ENCODE data around the gene HNRNPUL2. TPM values are rescaled to one million over a fixed set of nuclear protein-coding genes. Genes with fewer than 3 reads are reported as not detected.

Gene HNRNPUL2
- total RNA-seq, 1 donor from 2014 or later: 30.9 TPM

DNA sequence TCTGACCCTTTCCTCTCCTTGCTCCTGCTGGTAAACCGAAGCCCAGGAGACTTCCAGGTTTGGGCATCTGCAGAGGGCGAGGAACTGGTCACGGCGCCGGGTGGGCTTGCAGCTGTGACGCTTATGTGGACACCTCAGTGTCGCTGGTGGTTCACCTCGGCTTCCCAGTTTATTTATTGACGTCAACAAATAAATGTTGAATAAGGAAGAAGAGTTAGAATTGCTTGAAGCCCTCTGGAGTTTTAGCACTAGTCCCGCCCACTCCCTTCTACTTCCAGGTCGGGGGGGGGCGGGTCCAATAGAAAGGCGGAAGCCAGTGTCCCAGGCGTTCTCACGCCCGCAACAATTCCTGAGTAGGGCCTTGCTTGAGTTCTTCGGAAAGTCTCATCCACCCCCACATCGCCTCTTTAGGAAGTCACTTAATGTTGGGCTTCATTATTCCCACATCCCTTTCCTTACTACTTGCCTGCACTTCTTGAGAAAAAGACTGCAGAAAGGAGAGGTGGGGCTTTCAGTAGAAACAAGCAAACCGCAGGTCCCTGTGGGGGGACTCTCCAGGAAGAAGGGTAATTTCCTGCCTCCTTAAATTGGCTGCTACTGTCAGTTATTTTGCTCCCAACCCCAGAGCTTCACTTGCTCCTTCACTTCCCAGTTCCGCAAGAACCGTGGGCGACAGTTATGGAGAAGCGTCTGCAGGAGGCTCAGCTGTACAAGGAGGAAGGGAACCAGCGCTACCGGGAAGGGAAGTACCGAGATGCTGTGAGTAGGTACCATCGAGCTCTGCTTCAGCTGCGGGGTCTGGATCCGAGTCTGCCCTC lies 1.1 kb upstream of the HNRNPUL2 start, which contains the start of gene TTC9C:
TTC9C (plus strand) TSS at position 316 of the 818 bp plus-strand sequence; CDS start at position 679, 363 bp downstream.
- H3K27me3 ChIP-seq: no peaks in the 10 kb centered on the region
- H3K36me3 Mint-ChIP-seq: peaks cover 21% of the 10 kb centered on the region
- H2AFZ ChIP-seq (replicated peaks): peak within 1 kb of the TSS; percentile 96
- H3K4me1 Mint-ChIP-seq: peaks cover 44% of the 10 kb centered on the region
- no peaks in the 10 kb centered on the region for H3K9me3 ChIP-seq (ENCODE audit: low read depth)
- peak within 1 kb of the TSS; percentile 99 for H3K27ac Mint-ChIP-seq
- H4K20me1 ChIP-seq (ENCODE audit: low read depth): peaks cover 39% of the 10 kb centered on the region
- peaks cover 85% of the 10 kb centered on the region for H3K79me2 ChIP-seq (ENCODE audit: low read depth)
- peaks cover 18% of the 10 kb centered on the region for H3K4me1 ChIP-seq
- H3K4me2 ChIP-seq: peak within 1 kb of the TSS; percentile 95
- H3K36me3 ChIP-seq: peaks cover 10% of the 10 kb centered on the region
- peaks cover 10% of the 10 kb centered on the region for H3K27me3 Mint-ChIP-seq (ENCODE audit: insufficient read depth, low read depth)
- H3F3A ChIP-seq (ENCODE audit: low read depth): peaks cover 42% of the 10 kb centered on the region
- peak; percentile 93 for DNase-seq (ENCODE audit: low spot score)
- peak within 1 kb of the TSS; percentile 93 for H3K4me3 Mint-ChIP-seq
- H3K9ac ChIP-seq: peak within 1 kb of the TSS; percentile 87
- H3K4me3 ChIP-seq: peak within 1 kb of the TSS; percentile 79
- peak within 1 kb of the TSS; percentile 98 for H3K27ac ChIP-seq
- H3K9me3 Mint-ChIP-seq: no peaks in the 10 kb centered on the region
- TF ChIP-seq EZH2phosphoT487 (IDR thresholded peaks at IDR 0.05) (no peak), EZH2 (IDR thresholded peaks at IDR 0.05) (no peak)
- TF ChIP-seq, protein P1, sequence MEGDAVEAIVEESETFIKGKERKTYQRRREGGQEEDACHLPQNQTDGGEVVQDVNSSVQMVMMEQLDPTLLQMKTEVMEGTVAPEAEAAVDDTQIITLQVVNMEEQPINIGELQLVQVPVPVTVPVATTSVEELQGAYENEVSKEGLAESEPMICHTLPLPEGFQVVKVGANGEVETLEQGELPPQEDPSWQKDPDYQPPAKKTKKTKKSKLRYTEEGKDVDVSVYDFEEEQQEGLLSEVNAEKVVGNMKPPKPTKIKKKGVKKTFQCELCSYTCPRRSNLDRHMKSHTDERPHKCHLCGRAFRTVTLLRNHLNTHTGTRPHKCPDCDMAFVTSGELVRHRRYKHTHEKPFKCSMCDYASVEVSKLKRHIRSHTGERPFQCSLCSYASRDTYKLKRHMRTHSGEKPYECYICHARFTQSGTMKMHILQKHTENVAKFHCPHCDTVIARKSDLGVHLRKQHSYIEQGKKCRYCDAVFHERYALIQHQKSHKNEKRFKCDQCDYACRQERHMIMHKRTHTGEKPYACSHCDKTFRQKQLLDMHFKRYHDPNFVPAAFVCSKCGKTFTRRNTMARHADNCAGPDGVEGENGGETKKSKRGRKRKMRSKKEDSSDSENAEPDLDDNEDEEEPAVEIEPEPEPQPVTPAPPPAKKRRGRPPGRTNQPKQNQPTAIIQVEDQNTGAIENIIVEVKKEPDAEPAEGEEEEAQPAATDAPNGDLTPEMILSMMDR (IDR thresholded peaks at IDR 0.05): no peak

DNA sequence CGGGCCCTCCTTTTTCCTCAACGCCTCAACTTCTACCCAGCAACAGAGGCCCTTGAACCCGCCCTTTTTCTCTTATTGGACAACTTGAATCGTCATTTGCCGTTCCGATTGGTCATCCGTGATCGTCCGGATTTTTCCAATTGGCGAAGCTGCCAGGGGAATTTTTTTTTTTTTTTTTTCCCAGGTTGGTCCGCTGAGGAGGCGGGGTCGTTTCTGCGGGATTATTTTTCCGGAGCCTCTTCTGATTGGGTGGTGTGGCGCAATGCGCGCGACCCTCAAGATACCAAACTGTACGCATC lies 564 bp upstream of the HNRNPUL2 start:
- H3K27me3 Mint-ChIP-seq (ENCODE audit: insufficient read depth, low read depth): peaks cover 12% of the 10 kb centered on the region
- H3K9me3 Mint-ChIP-seq: no peaks in the 10 kb centered on the region
- H3K4me1 Mint-ChIP-seq: peaks cover 45% of the 10 kb centered on the region
- H3K27ac Mint-ChIP-seq: peak overlapping the region; percentile 99
- Histone ChIP-seq H4K20me1 (ENCODE audit: low read depth) (peaks cover 44% of the 10 kb centered on the region), H3K9me3 (ENCODE audit: low read depth) (no peaks in the 10 kb centered on the region), H3F3A (ENCODE audit: low read depth) (peaks cover 48% of the 10 kb centered on the region), H3K79me2 (ENCODE audit: low read depth) (peaks cover 86% of the 10 kb centered on the region), H3K27me3 (no peaks in the 10 kb centered on the region), H3K9ac (no peak overlapping the region), H3K4me1 (peaks cover 18% of the 10 kb centered on the region), H3K4me2 (peak overlapping the region; percentile 95), H3K36me3 (peaks cover 12% of the 10 kb centered on the region), H2AFZ (replicated peaks) (peak overlapping the region; percentile 96), H3K27ac (peak overlapping the region; percentile 98), H3K4me3 (peak overlapping the region; percentile 79)
- peaks cover 21% of the 10 kb centered on the region for H3K36me3 Mint-ChIP-seq
- no peak for TF ChIP-seq EZH2 (IDR thresholded peaks at IDR 0.05)
- no peak for TF ChIP-seq EZH2phosphoT487 (IDR thresholded peaks at IDR 0.05)
- TF ChIP-seq, protein P1 (IDR thresholded peaks at IDR 0.05): no peak
- H3K4me3 Mint-ChIP-seq: peak overlapping the region; percentile 93
- DNase-seq (ENCODE audit: low spot score): peak; percentile 98

DNA sequence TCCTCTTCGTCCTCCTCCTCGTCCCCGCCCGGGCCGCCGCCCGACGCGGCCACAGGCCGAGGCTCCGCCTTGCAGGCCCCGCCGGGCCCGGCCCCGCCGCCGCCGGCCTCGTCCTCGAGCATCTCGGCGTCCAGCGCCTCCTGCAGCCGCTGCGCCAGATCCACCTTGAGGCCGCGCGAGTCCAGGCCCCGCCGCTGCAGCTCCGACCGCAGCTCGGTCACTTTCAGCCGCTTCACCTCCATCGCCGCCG lies 417 bp downstream of the HNRNPUL2 start:
- Histone ChIP-seq H3K27ac (peak overlapping the region; percentile 96), H3K4me2 (peak overlapping the region; percentile 95), H3K27me3 (no peaks in the 10 kb centered on the region), H3K4me3 (peak overlapping the region; percentile 79), H3K4me1 (peaks cover 18% of the 10 kb centered on the region), H2AFZ (replicated peaks) (no peak overlapping the region), H3K9me3 (ENCODE audit: low read depth) (no peaks in the 10 kb centered on the region), H3K9ac (peak overlapping the region; percentile 85), H3K79me2 (ENCODE audit: low read depth) (peaks cover 86% of the 10 kb centered on the region), H4K20me1 (ENCODE audit: low read depth) (peaks cover 54% of the 10 kb centered on the region), H3K36me3 (peaks cover 21% of the 10 kb centered on the region), H3F3A (ENCODE audit: low read depth) (peaks cover 58% of the 10 kb centered on the region)
- Mint-ChIP-seq H3K9me3 (no peaks in the 10 kb centered on the region), H3K36me3 (peaks cover 31% of the 10 kb centered on the region), H3K4me3 (peak overlapping the region; percentile 93), H3K4me1 (peaks cover 55% of the 10 kb centered on the region), H3K27me3 (ENCODE audit: insufficient read depth, low read depth) (peaks cover 12% of the 10 kb centered on the region), H3K27ac (no peak overlapping the region)
- TF ChIP-seq, protein P1 (IDR thresholded peaks at IDR 0.05): peak; percentile 11
- TF ChIP-seq EZH2 (IDR thresholded peaks at IDR 0.05) (no peak), EZH2phosphoT487 (IDR thresholded peaks at IDR 0.05) (no peak)
- DNase-seq (ENCODE audit: low spot score): no peak

Measured in neural progenitor cell (in vitro differentiated cells).